Measurements from ENCODE around the gene DNAJC27.
A peak's percentile ranks its signal among the peaks of the same experiment; 100 is the strongest.

The DNAJC27 gene

DNA sequence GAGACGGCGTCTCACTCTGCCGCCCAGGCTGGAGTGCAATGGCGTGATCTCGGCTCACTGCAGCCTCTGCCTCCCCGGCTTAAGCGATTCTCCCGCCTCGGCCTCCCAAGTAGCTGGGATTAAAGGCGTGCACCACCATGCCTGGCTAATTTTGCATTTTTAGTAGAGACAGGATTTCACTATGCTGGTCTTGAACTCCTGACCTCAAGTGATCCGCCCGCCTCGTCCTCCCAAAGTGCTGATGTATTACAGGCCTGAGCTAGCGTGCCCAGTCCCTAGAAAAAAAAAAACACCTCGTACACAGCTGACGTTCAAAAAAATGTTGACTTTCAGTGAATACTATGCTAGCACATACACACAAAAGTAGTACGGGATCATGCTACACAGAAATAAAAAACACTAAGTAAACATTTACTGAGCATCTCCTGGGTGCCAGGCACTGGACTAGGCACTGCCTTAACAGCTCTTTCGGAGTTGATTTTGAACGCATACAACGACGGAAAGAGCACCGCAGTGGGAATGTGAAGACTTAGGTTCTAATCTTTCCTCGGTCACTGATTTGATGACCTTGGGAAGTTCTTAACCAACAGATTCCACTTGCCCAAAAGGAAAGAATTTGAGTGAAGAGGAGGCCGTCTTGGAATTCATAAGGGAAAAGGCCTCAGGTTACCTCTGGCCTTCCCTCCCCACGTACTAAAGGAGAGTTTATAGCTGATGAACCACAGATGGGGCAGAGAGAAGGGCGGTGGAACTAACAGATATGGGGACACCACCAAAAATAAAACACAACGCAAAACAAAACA, 1.1 kb downstream of the DNAJC27 start:
- DNase-seq: peak; percentile 38

- DNase-seq: no peak
These were observed 2.0 kb downstream of the DNAJC27 start for GRCh38 chr2:24969784-24970183.

DNA sequence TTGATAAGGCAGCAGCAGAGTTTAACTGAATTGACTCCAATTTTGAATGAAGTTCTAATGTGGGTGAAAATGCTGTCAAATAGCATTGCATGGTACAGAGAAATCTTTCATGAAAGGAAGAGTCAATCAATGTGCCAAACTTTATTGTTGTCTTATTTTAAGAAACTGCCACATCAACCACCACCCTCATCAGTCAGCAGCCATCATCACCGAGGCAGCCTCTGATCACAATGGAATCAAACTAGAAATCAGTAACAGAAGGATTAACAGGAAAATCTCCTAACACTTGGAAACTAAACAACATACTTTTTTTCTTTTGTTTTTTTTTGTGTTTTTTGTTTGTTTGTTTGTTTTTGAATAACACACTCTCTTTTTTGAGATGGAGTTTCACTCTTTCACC, 9.9 kb downstream of the DNAJC27 start:
- no peak for DNase-seq

GRCh38 chr2:24959761-24960160, 12.0 kb downstream of the DNAJC27 start:
- no peak for DNase-seq

DNA sequence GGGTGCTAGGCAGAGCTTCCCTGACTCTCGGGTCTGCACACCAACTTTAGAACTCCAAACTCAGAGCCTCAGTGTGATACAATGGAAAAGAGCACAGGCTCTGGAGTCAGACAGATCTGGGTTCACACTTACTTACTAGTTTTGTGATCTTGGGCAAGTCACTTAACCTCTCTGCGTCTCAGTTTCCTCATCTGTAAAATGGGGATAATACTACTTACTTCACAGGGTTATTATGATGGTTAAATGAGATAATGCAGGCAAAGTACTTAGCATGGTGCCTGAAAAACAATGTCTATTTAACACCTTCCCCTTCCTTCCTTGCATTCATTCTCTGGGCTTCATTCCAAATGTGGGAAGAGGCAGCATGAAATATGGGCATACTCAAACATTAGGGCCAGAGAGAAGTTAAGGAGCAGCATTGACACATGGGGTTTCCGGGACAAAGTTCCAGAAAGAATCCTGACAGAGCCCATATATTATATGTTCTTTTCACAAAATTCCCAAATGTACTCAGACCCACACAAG, 13.3 kb downstream of the DNAJC27 start:
- DNase-seq: no peak

GRCh38 chr2:24957976-24958375, 13.8 kb downstream of the DNAJC27 start:
- DNase-seq: no peak

GRCh38 chr2:24957221-24957620, 14.5 kb downstream of the DNAJC27 start:
- DNase-seq: no peak

DNA sequence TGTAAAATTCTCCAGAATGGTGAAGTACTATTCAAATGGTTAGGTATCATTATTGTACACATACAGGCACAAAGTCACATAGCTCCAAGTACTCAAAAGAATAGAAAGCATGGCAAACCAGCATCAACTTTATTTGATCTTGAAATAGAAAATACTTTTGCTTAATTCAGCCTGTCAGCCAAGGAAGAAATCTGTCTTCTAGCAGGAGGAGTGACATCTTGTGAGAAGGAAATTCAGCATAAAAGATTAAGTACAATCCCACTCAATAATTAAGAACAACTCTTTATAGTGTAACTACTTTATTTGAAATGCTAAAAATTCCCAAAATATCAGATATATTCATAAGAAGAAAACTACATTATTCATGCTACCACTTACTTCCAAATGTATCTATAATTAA, 15.8 kb downstream of the DNAJC27 start:
- DNase-seq: no peak

GRCh38 chr2:24955232-24955631, 16.5 kb downstream of the DNAJC27 start:
- no peak for DNase-seq

- DNase-seq: no peak
These were observed 21.7 kb downstream of the DNAJC27 start for GRCh38 chr2:24950102-24950501.

GRCh38 chr2:24948506-24948905, 23.2 kb downstream of the DNAJC27 start:
- DNase-seq: no peak

- DNase-seq: no peak
These were observed 24.1 kb downstream of the DNAJC27 start for GRCh38 chr2:24947561-24948157.

DNA sequence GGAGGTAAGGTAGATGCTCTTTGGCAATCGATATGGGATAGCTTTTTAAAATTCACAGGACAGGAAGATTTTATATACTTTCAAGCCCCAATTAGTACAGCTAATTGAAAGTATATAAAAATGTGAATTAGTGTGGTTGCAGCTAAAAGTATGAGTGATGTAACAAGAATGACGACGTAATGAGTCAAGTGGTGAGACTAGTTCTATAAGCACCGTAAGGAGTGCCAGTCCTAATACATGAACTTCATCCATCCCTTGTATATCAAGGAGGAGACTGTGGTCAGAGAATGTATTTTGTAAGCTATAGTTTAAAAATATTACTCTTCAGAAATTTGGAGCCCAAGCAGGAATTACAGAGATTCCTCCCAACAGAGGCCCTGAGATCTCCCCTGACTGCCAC, 25.8 kb downstream of the DNAJC27 start:
- DNase-seq: peak; percentile 43

DNA sequence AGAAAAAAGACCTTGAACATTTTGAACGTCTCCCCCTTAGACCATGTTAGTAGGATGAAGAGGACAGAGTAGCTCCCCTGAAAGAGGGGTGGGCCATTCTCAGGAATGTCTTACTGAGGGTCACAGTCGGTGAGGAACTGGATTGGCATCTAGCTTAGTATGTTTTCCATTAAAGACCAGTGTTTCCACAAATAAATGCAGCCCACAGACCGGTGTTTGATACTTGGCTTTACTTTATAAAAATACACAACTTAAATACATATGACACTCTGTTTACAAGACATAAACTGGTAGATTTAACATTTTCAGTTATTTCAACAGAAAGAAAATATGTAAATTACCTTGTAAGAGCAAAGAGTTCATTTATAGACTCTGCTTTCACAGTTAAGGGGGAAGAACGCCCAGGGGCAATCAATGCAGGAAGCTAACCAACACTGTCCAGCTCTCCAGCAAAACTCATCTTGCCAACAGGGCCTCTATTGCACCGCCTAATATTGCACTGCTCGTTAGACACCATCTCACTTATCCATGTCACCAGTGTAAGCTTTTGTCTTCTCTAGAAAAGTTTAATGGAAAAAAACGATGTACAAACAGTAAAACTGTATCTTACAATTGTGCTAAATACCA, 28.2 kb downstream of the DNAJC27 start:
- peak; percentile 17 for DNase-seq

GRCh38 chr2:24939353-24939752, 32.4 kb downstream of the DNAJC27 start:
- DNase-seq: no peak

DNA sequence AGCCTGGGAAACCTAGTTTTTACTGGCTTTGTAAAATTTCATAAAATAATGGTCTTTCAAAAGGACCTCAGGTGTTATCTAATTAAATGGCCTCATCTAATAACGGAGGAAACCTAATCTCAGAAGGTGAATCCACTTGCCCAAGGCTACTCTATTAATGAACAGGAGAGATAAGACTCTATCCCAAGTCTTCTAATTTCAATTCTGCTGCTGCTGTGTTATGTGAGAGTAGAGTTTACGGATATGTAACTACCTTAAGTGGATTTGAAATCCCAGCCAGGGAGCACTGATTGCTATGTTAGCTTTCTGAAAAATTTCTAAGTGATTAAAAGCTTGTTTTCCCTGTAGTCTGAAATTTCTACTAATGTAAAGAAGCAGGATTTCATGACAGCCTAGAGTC, 34.5 kb downstream of the DNAJC27 start:
- no peak for DNase-seq

GRCh38 chr2:24935145-24935544, 36.6 kb downstream of the DNAJC27 start:
- DNase-seq: no peak

DNA sequence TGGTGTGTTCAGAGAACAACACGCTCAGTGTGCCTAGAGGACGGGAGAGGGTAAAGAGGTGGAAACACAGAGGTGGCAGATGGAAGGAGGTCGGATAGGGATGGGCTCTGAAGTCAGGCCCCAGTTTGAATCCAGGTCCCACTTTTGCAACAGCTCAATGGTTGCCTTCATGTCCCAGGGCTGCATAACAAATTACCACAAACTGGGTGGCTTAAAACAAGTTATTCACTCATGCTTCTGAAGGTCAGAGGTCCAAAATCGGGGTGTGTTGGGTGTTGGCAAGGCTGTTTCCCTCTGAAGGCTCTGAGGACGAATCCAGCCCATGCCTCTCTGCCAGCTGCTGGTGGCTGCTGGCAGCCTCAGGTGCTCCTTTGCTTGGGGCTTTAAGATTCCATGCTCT, 39.0 kb downstream of the DNAJC27 start:
- no peak for DNase-seq

DNA sequence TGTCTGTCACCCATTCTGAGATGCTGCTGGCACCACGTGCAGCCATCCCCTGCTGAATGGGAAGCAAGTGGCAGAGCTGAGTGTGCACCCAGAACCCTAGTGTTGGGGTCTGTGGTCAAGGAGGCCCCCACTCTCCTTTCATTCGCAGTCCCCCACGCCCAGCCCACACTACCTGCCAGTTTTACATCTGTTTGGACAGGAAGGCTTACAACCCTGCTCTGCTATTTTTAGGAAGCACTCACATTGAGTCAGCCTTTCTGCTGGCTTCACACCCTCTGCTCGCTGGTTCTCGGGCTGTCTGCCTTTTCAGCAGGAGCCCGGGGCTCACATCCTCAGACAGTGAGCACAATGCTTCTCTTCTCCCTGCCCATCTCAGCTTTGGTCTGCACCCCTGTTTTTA, 41.0 kb downstream of the DNAJC27 start:
- DNase-seq: peak; percentile 19

DNA sequence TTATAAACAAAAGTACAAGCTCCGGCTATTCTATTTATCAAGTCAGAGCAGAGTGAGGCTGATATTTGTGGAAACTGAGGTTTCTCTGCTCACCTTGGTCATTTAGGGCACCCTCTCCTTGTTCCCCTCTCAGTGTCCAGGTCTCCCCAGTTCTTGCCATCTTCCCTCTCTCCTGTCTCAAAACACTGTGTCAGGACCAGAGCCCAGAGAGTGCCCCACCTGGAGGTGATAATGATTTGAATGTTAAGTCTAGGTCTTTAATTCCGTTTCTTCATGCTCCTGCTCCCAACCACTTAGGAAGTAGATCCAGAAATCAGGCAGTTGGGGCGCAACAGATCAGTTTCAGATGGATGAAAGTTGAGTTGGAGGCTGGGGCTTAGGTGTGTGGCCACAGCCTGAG, 42.5 kb downstream of the DNAJC27 start:
- DNase-seq: no peak

- DNase-seq: no peak
These were observed 43.7 kb downstream of the DNAJC27 start for GRCh38 chr2:24928036-24928435.

DNA sequence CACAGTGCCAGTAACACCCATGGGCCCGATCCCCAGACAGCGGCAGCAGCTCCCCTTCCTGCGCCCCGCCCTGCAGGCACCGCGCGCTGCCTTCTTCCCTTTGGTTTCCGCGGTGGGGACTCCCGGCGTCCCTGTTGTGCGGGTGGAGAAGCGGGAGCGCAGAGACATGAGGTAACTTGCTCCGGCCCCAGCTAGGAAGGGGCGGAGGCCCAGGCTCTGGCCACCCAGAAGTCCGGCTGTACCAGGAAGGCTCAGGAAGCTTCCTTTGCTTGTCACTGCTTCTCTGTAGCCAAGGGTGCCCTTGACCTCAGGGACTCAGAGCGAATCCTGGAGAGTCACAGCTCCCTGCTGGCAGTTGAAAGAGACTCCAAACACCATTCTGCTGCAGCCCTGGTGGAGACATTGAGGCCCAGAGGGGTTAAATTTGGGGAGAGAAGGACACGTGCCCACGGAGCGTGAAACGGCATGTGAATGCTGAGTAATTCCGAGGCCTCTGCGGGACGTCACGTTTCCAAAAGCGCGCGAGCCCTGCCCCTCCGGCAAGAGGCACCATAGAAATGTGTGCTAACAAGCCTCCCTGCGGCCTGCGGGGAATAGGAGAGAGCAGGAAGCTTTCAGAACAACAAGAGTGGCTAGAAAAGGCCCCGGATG, 45.0 kb downstream of the DNAJC27 start:
- peak; percentile 47 for DNase-seq

DNA sequence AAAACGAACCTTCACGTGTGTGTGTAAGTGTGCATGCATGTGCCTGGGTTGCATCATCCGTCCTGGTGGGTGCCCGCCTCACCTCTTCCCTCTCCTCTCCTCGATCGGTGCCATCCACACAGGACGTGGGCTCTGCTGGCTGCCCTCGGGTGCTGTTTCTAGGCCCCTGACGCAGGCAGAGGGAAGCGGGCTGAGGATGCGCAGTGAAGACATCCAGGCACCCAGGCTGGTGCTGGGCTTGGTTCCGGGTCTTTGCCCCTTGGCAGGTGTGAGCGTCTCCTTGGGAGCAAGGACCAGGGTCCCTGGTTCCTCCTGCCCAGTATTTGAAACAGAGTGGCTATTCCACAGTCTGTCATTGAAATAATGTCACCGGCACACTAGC, 45.5 kb downstream of the DNAJC27 start:
- DNase-seq: no peak

- DNase-seq: no peak
These were observed 45.9 kb downstream of the DNAJC27 start for GRCh38 chr2:24925815-24926214.
